ENCODE results near the gene MYO9B.
A peak's percentile ranks its signal among the peaks of the same experiment; 100 is the strongest.

Gene MYO9B

GRCh38 chr19:17209126-17210036, 133.8 kb downstream of the MYO9B start:
- peak; percentile 63 for FAIRE-seq
- peak; percentile 45 for DNase-seq (ENCODE audit: insufficient read length, low spot score)

GRCh38 chr19:17210296-17210695, 134.7 kb downstream of the MYO9B start:
- FAIRE-seq (no peak), DNase-seq (ENCODE audit: insufficient read length, low spot score) (no peak)

DNA sequence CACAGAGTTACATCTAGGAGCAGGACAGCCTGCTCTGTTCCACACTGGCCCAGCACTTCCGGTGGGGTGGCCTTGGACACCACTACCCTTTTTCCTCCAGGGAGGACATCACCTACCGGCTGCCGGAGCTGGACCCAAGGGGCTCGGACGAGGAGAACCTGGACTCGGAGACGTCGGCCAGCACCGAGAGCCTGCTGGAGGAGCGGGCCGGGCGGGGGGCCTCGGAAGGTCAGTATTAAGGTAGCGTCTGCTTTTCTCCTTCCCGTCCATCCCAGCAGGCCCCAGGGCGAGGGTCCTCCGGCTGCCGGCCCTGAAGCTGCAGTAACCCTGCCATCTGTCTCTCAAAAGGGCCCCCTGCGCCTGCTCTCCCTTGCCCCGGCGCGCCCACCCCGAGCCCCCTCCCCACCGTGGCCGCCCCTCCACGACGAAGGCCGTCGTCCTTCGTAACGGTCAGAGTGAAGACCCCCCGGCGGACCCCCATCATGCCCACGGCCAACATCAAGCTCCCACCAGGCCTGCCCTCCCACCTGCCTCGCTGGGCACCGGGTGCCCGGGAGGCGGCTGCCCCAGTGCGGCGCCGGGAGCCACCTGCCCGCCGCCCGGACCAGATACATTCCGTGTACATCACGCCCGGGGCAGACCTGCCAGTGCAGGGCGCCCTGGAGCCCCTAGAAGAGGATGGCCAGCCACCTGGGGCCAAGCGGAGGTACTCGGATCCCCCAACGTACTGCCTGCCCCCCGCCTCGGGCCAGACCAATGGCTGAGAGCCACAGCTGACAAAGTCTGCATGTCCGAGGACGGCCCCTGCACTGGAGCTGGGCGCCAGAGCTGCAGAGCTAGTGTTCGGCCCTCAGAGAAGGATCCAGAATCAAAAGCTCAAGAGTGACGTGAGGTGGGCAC, 136.2 kb downstream of the MYO9B start:
- no peak for FAIRE-seq

GRCh38 chr19:17213334-17213733, 137.8 kb downstream of the MYO9B start:
- no peak for FAIRE-seq
- DNase-seq (ENCODE audit: insufficient read length, low spot score), result no peak

More for the DNA sequence above, 136.2 kb downstream of the MYO9B start:
- no peak for DNase-seq (ENCODE audit: insufficient read length, low spot score)

- no peak for DNase-seq (ENCODE audit: insufficient read length, low spot score)
- no peak for FAIRE-seq
These were observed 139.0 kb downstream of the MYO9B start for GRCh38 chr19:17214508-17215126.

DNA sequence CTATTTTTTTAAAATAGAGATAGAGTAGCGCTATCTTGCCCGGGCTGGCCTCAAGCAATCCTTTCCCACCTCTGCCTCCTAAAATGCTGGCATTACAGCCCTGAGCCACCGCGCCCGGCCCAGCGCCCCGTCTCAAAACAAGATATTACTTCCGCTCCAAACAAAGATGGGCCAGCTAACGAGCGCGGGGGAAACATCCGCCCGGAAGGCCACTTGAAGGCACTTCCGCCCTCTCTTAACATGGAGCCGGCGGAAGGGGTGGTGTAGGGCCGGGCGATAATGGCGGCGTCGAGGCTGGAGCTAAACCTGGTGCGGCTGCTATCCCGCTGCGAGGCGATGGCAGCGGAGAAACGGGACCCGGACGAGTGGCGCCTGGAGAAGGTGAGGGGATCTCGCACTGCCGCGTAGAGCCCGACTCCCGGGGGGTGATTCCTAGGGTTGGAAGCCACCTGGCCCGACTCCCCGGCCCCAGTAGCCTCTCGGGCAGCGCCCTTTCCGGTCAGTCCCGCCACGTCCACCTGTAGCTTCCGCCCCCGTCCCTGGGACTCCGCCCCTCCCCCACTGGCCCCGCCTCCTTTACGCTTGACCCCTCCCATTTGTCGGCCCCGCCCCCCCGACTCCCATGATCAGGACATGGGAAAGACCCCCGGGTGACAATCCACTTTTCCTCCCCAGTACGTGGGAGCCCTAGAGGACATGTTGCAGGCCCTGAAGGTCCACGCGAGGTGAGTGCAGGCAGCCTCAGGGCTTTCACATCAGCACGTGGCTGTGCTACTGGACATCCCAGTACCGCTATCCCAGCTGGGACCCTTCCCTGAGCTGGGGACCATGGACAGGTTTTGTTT, 139.8 kb downstream of the MYO9B start, which contains the start of gene USE1:
Gene USE1, plus strand, starts transcription at position 231 of the 845 bp plus-strand sequence. Its CDS starts 49 bp downstream, at position 280.
- DNase-seq (ENCODE audit: insufficient read length, low spot score), result peak; percentile 92
- FAIRE-seq, result peak; percentile 80

DNA sequence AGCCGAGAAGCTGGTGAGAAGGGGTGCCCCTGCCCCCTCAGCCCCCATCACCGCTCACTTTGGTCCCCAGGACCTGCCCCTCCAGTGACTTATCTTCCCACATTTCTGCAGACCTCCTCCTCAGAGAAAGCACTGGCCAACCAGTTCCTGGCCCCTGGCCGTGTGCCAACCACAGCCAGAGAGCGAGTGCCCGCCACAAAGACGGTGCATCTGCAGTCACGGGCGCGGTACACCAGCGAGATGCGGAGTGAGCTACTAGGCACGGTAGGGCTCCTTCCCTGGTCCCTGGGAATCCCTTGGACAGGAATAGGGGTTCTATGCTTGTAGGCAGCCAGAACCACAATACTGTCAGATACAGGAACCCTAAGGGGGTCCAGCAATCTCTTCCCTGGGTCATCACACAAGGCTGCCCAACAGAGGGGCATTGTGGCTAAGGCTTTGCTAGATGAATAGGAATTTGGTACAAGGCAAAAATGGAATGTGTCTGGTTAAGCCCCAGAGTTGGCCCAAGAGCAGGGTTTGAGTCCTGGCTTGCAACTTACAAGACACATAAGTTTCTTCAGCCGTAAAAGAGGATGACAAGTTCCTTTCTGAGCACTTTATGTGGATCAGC, 140.6 kb downstream of the MYO9B start:
- FAIRE-seq (peak; percentile 4), DNase-seq (ENCODE audit: insufficient read length, low spot score) (no peak)

GRCh38 chr19:17219286-17219685, 143.7 kb downstream of the MYO9B start:
- DNase-seq (ENCODE audit: insufficient read length, low spot score) (no peak), FAIRE-seq (no peak)

- DNase-seq (ENCODE audit: insufficient read length, low spot score), result no peak
- peak; percentile 9 for FAIRE-seq
These were observed 144.7 kb downstream of the MYO9B start for GRCh38 chr19:17220207-17220758.

- FAIRE-seq, result no peak
- no peak for DNase-seq (ENCODE audit: insufficient read length, low spot score)
These were observed 149.5 kb downstream of the MYO9B start for GRCh38 chr19:17225053-17225452.

DNA sequence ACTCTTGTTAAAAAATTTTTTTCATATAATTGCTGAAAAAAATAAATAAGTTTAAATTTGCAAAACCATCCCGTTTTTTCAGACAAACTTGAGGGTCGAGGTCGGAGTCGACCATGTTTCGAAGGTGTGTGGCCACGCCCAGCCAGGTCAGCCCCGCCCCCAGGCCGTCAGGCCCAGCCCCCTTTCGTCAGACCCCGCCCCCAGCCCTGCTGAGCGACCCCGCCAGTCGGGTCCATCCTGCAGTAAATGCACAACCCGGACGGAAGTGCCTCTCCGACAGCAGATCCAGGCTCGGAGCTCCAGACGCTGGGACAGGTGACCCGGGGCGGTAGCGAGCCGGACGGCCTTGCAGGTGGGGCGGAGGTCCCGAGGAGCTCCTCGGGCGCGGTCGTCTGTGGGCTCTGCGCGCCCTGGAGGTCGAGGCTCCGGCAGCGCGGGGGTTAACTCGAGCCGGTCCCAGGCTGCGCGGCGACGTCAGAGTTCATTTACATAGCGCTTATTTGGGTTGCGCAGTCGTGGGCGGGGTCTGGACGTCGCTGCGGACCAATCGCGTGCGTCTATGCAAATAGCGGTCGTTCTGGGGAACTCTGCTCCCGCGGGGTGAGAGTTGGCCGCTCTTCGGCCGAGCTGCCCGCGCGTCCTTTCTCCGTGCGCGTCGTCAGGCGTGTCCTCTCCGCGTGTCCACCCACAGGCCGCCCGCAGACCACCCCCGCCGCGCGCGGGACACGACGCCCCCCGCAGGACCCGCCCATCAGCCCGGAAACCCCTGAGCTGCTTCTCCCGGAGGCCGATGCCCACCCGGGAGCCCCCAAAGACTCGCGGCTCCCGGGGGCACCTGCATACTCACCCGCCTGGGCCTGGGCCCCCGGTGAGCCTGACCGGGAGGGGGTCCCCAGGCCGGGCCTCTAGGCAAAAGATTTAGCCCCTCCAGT, 150.7 kb downstream of the MYO9B start, which contains the start of gene OCEL1:
Gene OCEL1, plus strand, starts transcription at position 225 of the 932 bp plus-strand sequence. Its CDS starts 22 bp downstream, at position 247.
- peak; percentile 95 for DNase-seq (ENCODE audit: insufficient read length, low spot score)
- peak; percentile 93 for FAIRE-seq

DNA sequence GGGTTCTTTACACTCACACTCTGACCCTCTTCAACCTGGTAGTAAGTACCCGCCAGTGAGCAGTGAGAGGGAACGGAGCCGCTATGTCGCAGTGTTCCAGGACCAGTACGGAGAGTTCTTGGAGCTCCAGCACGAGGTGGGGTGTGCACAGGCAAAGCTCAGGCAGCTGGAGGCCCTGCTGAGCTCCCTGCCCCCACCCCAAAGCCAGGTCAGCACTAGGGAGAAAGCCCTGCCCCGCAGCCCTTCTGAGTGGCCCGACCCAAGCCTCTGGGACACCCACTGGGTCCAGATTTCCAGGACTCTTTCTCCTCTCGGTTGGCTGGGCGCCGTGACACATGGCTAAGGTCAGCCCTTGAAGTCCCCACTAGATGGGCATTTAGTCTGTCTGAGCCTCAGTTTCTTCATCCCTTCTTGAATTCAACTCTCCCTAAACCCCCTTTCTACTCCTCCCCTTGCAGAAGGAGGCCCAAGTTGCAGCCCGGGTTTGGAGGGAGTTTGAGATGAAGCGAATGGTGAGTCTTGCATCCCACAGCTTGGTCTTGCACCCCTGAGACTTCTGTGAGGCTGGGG, 152.3 kb downstream of the MYO9B start:
- no peak for FAIRE-seq
- no peak for DNase-seq (ENCODE audit: insufficient read length, low spot score)

- no peak for FAIRE-seq
- DNase-seq (ENCODE audit: insufficient read length, low spot score), result no peak
These were observed 154.3 kb downstream of the MYO9B start for GRCh38 chr19:17229890-17230289.

GRCh38 chr19:17232258-17232657, 156.7 kb downstream of the MYO9B start:
- no peak for FAIRE-seq

DNA sequence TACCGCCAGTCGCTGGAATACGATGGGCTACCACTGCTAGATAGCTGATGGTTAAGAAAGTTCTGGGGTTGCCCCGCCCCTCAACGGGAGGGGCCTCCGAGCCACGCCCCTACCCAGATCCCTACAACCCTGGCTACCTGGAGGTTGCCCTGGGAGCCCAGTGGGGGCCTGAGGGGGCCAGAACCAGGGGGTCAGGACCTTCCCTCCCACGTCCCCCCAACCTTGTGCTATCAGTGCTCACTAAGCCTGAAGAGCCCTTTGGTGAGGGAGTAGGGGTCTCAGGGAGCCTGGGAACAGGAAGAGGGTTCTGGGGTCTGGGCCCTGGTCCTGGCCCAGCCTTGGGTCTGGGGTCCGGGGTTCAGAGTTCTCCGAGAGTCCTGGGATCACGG, 159.3 kb downstream of the MYO9B start:
- no peak for FAIRE-seq
- peak; percentile 77 for DNase-seq (ENCODE audit: insufficient read length, low spot score)

More at GRCh38 chr19:17232258-17232657, 156.7 kb downstream of the MYO9B start:
- DNase-seq (ENCODE audit: insufficient read length, low spot score), result no peak

DNA sequence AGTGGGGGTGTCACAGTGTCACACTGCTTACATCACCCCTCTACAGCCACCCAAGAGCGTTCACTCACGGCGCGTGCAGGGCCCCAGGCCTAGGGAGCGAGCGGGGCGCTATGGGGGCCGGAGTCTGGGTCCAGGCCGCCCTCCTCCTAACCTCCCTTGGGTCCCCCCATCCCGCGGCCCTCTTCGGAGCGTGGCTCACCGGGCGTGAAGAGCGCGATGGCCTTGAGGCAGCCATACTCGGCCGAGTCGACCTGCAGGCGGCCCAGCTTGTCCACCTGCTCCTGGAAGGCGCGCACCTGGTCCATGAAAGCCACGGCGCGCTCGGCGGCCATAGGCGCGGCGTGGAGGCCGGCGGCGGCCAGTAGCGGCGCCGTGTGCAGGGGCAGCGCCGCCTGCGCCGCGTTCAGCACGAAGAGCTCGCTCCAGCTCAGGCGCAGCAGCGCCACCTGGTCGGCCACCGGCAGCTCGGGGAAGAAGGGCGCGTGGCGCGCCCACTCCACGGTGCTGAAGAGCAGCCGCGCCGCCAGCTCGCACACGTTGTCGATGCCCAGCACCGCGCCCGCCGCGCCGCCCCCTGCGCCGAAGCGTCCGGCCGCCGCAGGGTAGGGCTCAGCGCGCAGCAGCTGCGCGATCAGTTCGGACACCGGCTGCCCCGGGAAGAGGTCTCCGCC, 159.9 kb downstream of the MYO9B start:
- DNase-seq (ENCODE audit: insufficient read length, low spot score) (no peak), FAIRE-seq (peak; percentile 92)
